Thymus (tissue), 11 donors: ENCODE measurements around the gene B3GALT6. TPM values are rescaled to one million over a fixed set of nuclear protein-coding genes. Genes with fewer than 3 reads are reported as not detected.

Source experiments
- DNase-seq, 9 donors: peaks; one replicate each; pipeline ENCODE4 v3.0.0-alpha.2; 2013; ENCODE audit warnings: low spot score in 9 of 9, low read depth in 6 of 9, missing footprints in 1 of 9
- H3K27ac ChIP-seq, 2 donors: one replicate each; pipeline ENCODE4 v1.5.1; 2013; ENCODE audit warnings: control low read depth in 1 of 2, low read depth in 1 of 2, low read length in 1 of 2, mild to moderate bottlenecking in 1 of 2, moderate library complexity in 1 of 2
- H3K27me3 ChIP-seq, 2 donors: one replicate each; pipeline ENCODE4 v1.5.1; 2013; ENCODE audit warnings: low read length in 1 of 2; ENCODE audit not compliant: control insufficient read depth in 2 of 2, insufficient read depth in 1 of 2
- H3K36me3 ChIP-seq, 2 donors: one replicate each; pipeline ENCODE4 v1.5.1; 2013; ENCODE audit warnings: low read length in 1 of 2, mild to moderate bottlenecking in 1 of 2, moderate library complexity in 1 of 2; ENCODE audit not compliant: control insufficient read depth in 2 of 2, insufficient read depth in 2 of 2
- H3K4me1 ChIP-seq, 2 donors: one replicate each; pipeline ENCODE4 v1.5.1; 2013; ENCODE audit warnings: low read length in 2 of 2; ENCODE audit not compliant: control insufficient read depth in 2 of 2, insufficient read depth in 2 of 2
- H3K4me3 ChIP-seq, 2 donors: one replicate each; pipeline ENCODE4 v1.5.1; 2013; ENCODE audit warnings: low read length in 2 of 2, control low read depth in 1 of 2, mild to moderate bottlenecking in 1 of 2
- H3K9me3 ChIP-seq, 2 donors: one replicate each; pipeline ENCODE4 v1.5.1; 2013; ENCODE audit warnings: low read length in 1 of 2, mild to moderate bottlenecking in 1 of 2; ENCODE audit not compliant: control insufficient read depth in 2 of 2, insufficient read depth in 1 of 2
- WGBS: extraction: QIAGEN DNeasy Blood & Tissue Kit; methylation state at CpG from one replicate; pipeline ENCODE4 v1.1.7; 2013; 5-methylcytosine and 5-hydroxymethylcytosine counted together
- polyA plus RNA-seq: library from polyadenylated mRNA; stranded (reverse); fragments of 200-250 nt; gene quantifications from one replicate; pipeline ENCODE4 v1.2.3, GENCODE V29; 2013
- total RNA-seq: library from RNA; stranded (reverse); fragments of 120-200 nt; gene quantifications from one replicate; pipeline ENCODE4 v1.2.4, GENCODE V29; 2013
- donor health status: healthy.

Gene B3GALT6
- total and polyA plus RNA-seq, 2 donors, result 11.8 to 16.3 TPM

GRCh38 chr1:1250786-1251284, 18.8 kb downstream of the B3GALT6 start:
- peaks cover 21 to 23% of the 10 kb centered on the region in 2 donors for H3K27me3 ChIP-seq
- peaks cover 0 to 5% of the 10 kb centered on the region in 2 donors for H3K9me3 ChIP-seq
- H3K4me1 ChIP-seq, result peaks cover 3 to 10% of the 10 kb centered on the region in 2 donors
- no peak overlapping the region for H3K4me3 ChIP-seq
- H3K36me3 ChIP-seq, result peaks cover 24 to 34% of the 10 kb centered on the region in 2 donors
- peak overlapping the region in 1 of 2 donors; percentile 26 for H3K27ac ChIP-seq
- DNase-seq, result peak in 7 of 9 donors; percentile 32 to 82 (median 48)
- 50% methylated on average over 16 of the region's 16 CpGs for WGBS

GRCh38 chr1:1253314-1253713, 21.3 kb downstream of the B3GALT6 start:
- H3K9me3 ChIP-seq, result peaks cover 0 to 5% of the 10 kb centered on the region in 2 donors
- no peak for DNase-seq
- no peak overlapping the region for H3K27ac ChIP-seq
- H3K4me3 ChIP-seq, result no peak overlapping the region
- no peaks in the 10 kb centered on the region for H3K27me3 ChIP-seq
- H3K4me1 ChIP-seq, result peaks cover 3 to 10% of the 10 kb centered on the region in 2 donors
- H3K36me3 ChIP-seq, result peaks cover 36 to 50% of the 10 kb centered on the region in 2 donors
- 97% methylated on average over 12 of the region's 12 CpGs for WGBS

- H3K4me3 ChIP-seq, result no peak overlapping the region
- DNase-seq, result no peak
- peaks cover 3 to 10% of the 10 kb centered on the region in 2 donors for H3K4me1 ChIP-seq
- H3K27ac ChIP-seq, result no peak overlapping the region
- peaks cover 44 to 56% of the 10 kb centered on the region in 2 donors for H3K36me3 ChIP-seq
- H3K9me3 ChIP-seq, result peaks cover 0 to 5% of the 10 kb centered on the region in 2 donors
- WGBS, result 98% methylated on average over 50 of the region's 50 CpGs
- H3K27me3 ChIP-seq, result no peaks in the 10 kb centered on the region
Measured at GRCh38 chr1:1253972-1254666, 22.1 kb downstream of the B3GALT6 start.

GRCh38 chr1:1254667-1254998, 22.6 kb downstream of the B3GALT6 start:
- Histone ChIP-seq H3K27ac (no peak overlapping the region), H3K4me1 (peaks cover 3 to 10% of the 10 kb centered on the region in 2 donors), H3K27me3 (no peaks in the 10 kb centered on the region), H3K36me3 (peaks cover 44 to 61% of the 10 kb centered on the region in 2 donors), H3K4me3 (no peak overlapping the region), H3K9me3 (peaks cover 0 to 5% of the 10 kb centered on the region in 2 donors)
- no peak for DNase-seq
- WGBS, result 95% methylated on average over 21 of the region's 21 CpGs

GRCh38 chr1:1255078-1255477, 23.0 kb downstream of the B3GALT6 start:
- H3K4me1 ChIP-seq, result peaks cover 3 to 10% of the 10 kb centered on the region in 2 donors
- H3K27me3 ChIP-seq, result no peaks in the 10 kb centered on the region
- H3K27ac ChIP-seq, result no peak overlapping the region
- H3K36me3 ChIP-seq, result peaks cover 49 to 65% of the 10 kb centered on the region in 2 donors
- DNase-seq, result no peak
- WGBS, result 98% methylated on average over 26 of the region's 26 CpGs
- H3K9me3 ChIP-seq, result peaks cover 0 to 5% of the 10 kb centered on the region in 2 donors
- no peak overlapping the region for H3K4me3 ChIP-seq

GRCh38 chr1:1255611-1256010, 23.6 kb downstream of the B3GALT6 start:
- H3K27me3 ChIP-seq, result no peaks in the 10 kb centered on the region
- peaks cover 54 to 71% of the 10 kb centered on the region in 2 donors for H3K36me3 ChIP-seq
- no peak overlapping the region for H3K27ac ChIP-seq
- 98% methylated on average over 10 of the region's 10 CpGs for WGBS
- peaks cover 3 to 7% of the 10 kb centered on the region in 2 donors for H3K4me1 ChIP-seq
- DNase-seq, result no peak
- H3K4me3 ChIP-seq, result no peak overlapping the region
- peaks cover 0 to 4% of the 10 kb centered on the region in 2 donors for H3K9me3 ChIP-seq

- Histone ChIP-seq H3K27me3 (no peaks in the 10 kb centered on the region), H3K36me3 (peaks cover 63 to 82% of the 10 kb centered on the region in 2 donors), H3K27ac (no peak overlapping the region), H3K9me3 (no peaks in the 10 kb centered on the region), H3K4me3 (no peak overlapping the region), H3K4me1 (peaks cover 0 to 7% of the 10 kb centered on the region in 2 donors)
- WGBS, result 99% methylated on average over 31 of the region's 31 CpGs
- DNase-seq, result no peak
Measured at GRCh38 chr1:1256956-1257871, 25.2 kb downstream of the B3GALT6 start.

- WGBS, result 98% methylated on average over 22 of the region's 22 CpGs
- Histone ChIP-seq H3K9me3 (no peaks in the 10 kb centered on the region), H3K27me3 (no peaks in the 10 kb centered on the region), H3K4me3 (no peak overlapping the region), H3K27ac (no peak overlapping the region), H3K4me1 (peaks cover 0 to 7% of the 10 kb centered on the region in 2 donors), H3K36me3 (peaks cover 73 to 78% of the 10 kb centered on the region in 2 donors)
- DNase-seq, result no peak
Measured at GRCh38 chr1:1259119-1259488, 27.1 kb downstream of the B3GALT6 start.

GRCh38 chr1:1259540-1259939, 27.5 kb downstream of the B3GALT6 start:
- DNase-seq, result no peak
- Histone ChIP-seq H3K4me3 (no peak overlapping the region), H3K4me1 (peaks cover 0 to 7% of the 10 kb centered on the region in 2 donors), H3K27me3 (no peaks in the 10 kb centered on the region), H3K36me3 (peaks cover 73 to 74% of the 10 kb centered on the region in 2 donors), H3K9me3 (no peaks in the 10 kb centered on the region), H3K27ac (no peak overlapping the region)
- 95% methylated on average over 18 of the region's 18 CpGs for WGBS
